Right lobe of liver (tissue), 4 donors: ENCODE results near the gene ZFPM1.

Experiments
- CTCF ChIP-seq, 4 donors: fragments of 200-600 bp in 3 of 4; fragments of 450-650 bp in 1 of 4; IDR thresholded peaks; one replicate each; pipeline versions ENCODE4 v1.5.1 to v1.8.0; 2016 to 2022; ENCODE audit warnings: antibody characterized with exemption in 4 of 4, mild to moderate bottlenecking in 2 of 4
- POLR2A ChIP-seq: fragments of 450-650 bp; IDR thresholded peaks from one replicate; pipeline ENCODE4 v1.6.1; 2017; ENCODE audit warnings: antibody characterized with exemption, mild to moderate bottlenecking
- donor health status: DM: no; HTN: no; CAD: no.
- donor health status: DM: no; HTN: no; CAD: no.
- donor health status: DM: no; HTN: yes; CAD: no.

- TF ChIP-seq POLR2A (no peak), CTCF (IDR thresholded peaks at IDR 0.05) (no peak)
Measured at GRCh38 chr16:88476817-88477397, 23.8 kb downstream of the ZFPM1 start.
